ENCODE measurements around the gene TCF7L1. TPM values are rescaled to one million over a fixed set of nuclear protein-coding genes. Genes with fewer than 3 reads are reported as not detected.

Gene TCF7L1
- total RNA-seq, 1 donor from 2014 or later = 6.6 TPM

DNA sequence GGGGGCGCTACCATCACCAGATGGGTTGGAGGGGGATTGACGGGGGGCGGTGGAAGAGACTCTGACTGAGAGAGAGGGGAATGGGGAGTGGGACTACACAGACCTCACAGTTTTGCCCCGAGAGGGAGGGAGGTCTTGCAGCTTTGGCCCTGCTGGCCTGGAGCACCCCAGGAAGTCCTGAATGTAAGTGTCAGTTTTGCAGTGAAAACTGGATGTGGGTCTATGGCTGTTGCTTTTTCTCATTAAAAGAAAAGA, 2.4 kb downstream of the TCF7L1 start:
- peaks cover 8% of the 10 kb centered on the region for H3K9me3 Mint-ChIP-seq (ENCODE audit: unreplicated experiment)
- TF ChIP-seq, protein P1, sequence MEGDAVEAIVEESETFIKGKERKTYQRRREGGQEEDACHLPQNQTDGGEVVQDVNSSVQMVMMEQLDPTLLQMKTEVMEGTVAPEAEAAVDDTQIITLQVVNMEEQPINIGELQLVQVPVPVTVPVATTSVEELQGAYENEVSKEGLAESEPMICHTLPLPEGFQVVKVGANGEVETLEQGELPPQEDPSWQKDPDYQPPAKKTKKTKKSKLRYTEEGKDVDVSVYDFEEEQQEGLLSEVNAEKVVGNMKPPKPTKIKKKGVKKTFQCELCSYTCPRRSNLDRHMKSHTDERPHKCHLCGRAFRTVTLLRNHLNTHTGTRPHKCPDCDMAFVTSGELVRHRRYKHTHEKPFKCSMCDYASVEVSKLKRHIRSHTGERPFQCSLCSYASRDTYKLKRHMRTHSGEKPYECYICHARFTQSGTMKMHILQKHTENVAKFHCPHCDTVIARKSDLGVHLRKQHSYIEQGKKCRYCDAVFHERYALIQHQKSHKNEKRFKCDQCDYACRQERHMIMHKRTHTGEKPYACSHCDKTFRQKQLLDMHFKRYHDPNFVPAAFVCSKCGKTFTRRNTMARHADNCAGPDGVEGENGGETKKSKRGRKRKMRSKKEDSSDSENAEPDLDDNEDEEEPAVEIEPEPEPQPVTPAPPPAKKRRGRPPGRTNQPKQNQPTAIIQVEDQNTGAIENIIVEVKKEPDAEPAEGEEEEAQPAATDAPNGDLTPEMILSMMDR (IDR thresholded peaks at IDR 0.05; ENCODE audit: partially characterized antibody, unreplicated experiment) = no peak
- H3K27ac Mint-ChIP-seq (ENCODE audit: unreplicated experiment) = no peak overlapping the region
- no peaks in the 10 kb centered on the region for H3K36me3 Mint-ChIP-seq (ENCODE audit: unreplicated experiment)
- peak overlapping the region; percentile 70 for H3K4me3 Mint-ChIP-seq (ENCODE audit: unreplicated experiment)
- DNase-seq = no peak
- H3K4me1 Mint-ChIP-seq (ENCODE audit: low read depth, unreplicated experiment) = peaks cover 11% of the 10 kb centered on the region
- H3K27me3 Mint-ChIP-seq (ENCODE audit: unreplicated experiment) = peaks cover 6% of the 10 kb centered on the region

- peaks cover 6% of the 10 kb centered on the region for H3K4me1 Mint-ChIP-seq (ENCODE audit: low read depth, unreplicated experiment)
These were observed 4.0 kb downstream of the TCF7L1 start for GRCh38 chr2:85137156-85137555.

DNA sequence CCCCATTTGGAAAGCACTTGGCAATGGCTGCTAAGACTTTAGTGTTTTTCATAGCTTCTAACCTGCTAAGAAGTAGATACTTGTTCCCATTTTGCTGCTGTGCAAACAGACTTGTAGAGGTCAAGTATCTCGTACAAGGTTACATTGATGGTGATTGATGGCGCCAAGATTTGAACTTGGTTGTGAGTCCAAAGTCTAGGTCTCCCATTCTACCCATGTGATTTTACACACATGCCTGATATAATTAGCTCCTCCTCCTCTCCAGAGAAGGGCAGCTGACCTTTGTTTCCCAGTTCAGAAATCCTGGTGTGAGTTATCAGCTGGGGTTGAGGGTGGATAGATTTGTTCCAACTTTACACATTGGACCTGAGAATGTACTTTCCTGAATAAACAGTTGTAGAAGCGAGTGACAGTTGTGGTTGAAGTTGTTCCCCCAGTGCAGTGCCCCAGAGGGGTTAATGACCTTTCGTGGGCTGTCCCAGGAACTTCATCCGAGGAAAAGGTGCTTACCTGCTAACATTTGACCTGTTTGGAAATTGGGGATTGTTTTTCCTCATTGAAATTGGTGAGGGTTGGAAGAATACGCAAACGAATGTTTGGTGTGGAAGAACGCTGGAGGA, 10.4 kb downstream of the TCF7L1 start:
- Mint-ChIP-seq H3K27me3 (ENCODE audit: unreplicated experiment) (peaks cover 5% of the 10 kb centered on the region), H3K9me3 (ENCODE audit: unreplicated experiment) (peaks cover 4% of the 10 kb centered on the region), H3K4me1 (ENCODE audit: low read depth, unreplicated experiment) (no peaks in the 10 kb centered on the region), H3K4me3 (ENCODE audit: unreplicated experiment) (no peak overlapping the region), H3K36me3 (ENCODE audit: unreplicated experiment) (no peaks in the 10 kb centered on the region), H3K27ac (ENCODE audit: unreplicated experiment) (no peak overlapping the region)
- no peak for DNase-seq
- TF ChIP-seq, protein P1 (IDR thresholded peaks at IDR 0.05; ENCODE audit: partially characterized antibody, unreplicated experiment) = no peak

More at GRCh38 chr2:85137156-85137555, 4.0 kb downstream of the TCF7L1 start:
- Mint-ChIP-seq H3K27ac (ENCODE audit: unreplicated experiment) (no peak overlapping the region), H3K4me3 (ENCODE audit: unreplicated experiment) (no peak overlapping the region), H3K9me3 (ENCODE audit: unreplicated experiment) (peaks cover 8% of the 10 kb centered on the region), H3K36me3 (ENCODE audit: unreplicated experiment) (no peaks in the 10 kb centered on the region), H3K27me3 (ENCODE audit: unreplicated experiment) (peaks cover 6% of the 10 kb centered on the region)
- TF ChIP-seq, protein P1 (IDR thresholded peaks at IDR 0.05; ENCODE audit: partially characterized antibody, unreplicated experiment) = no peak
- no peak for DNase-seq

DNA sequence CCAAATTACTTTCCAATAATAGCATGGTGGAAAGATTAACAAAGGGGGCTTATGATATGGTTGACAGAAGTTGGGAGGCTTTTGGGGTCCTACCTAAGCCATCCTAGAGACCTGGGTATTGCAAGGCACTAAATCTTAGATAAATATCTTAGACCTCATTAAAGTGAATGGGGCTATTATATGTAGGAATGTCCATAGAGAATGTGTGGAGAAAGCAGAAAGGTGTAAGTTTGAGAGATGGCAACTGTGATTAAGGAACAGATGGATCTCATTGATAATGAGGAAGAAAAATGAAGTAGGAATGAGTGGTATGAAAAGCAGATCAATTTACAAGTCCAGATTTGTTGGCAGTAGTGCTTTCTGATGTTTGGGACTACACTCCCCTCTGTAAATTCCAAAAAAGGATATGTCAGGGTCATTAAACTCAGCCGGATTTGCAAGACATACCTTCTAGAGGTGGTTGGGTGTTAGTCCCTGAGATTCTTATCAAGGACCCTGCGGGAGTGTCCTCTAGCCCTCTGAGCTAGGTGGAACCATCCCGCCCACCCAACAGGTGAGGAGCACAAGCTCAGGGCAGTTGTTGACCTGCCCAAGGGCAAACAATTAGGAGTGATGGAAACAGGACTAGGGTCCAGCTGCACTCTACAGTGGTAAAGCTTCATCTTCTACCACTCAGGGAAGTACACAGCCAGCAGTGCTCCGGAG, 12.1 kb downstream of the TCF7L1 start:
- H3K36me3 Mint-ChIP-seq (ENCODE audit: unreplicated experiment) = no peaks in the 10 kb centered on the region
- no peaks in the 10 kb centered on the region for H3K9me3 Mint-ChIP-seq (ENCODE audit: unreplicated experiment)
- TF ChIP-seq, protein P1 (IDR thresholded peaks at IDR 0.05; ENCODE audit: partially characterized antibody, unreplicated experiment) = no peak
- H3K27ac Mint-ChIP-seq (ENCODE audit: unreplicated experiment) = no peak overlapping the region
- H3K4me1 Mint-ChIP-seq (ENCODE audit: low read depth, unreplicated experiment) = no peaks in the 10 kb centered on the region
- DNase-seq = no peak
- no peak overlapping the region for H3K4me3 Mint-ChIP-seq (ENCODE audit: unreplicated experiment)
- no peaks in the 10 kb centered on the region for H3K27me3 Mint-ChIP-seq (ENCODE audit: unreplicated experiment)

DNA sequence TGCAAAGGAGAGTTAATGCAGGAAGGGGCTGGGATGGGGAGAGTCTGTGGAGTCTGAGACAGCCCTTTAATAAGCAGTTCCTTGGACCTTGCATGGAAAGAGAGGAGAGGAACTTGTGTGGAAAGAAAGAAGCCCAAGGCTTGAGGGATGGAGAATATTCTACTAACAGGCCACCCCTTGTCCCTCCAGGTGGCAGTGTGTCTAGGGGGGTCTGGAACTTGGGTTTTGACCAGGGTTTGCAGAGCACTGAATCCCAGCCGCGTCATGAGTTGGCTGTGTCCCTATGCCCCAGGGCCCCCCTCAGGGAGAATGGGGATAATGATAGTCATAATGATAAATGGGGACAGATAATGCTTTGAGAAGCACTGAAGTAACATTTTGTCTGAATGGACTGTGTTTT, 15.0 kb downstream of the TCF7L1 start:
- no peaks in the 10 kb centered on the region for H3K9me3 Mint-ChIP-seq (ENCODE audit: unreplicated experiment)
- H3K36me3 Mint-ChIP-seq (ENCODE audit: unreplicated experiment) = no peaks in the 10 kb centered on the region
- H3K4me3 Mint-ChIP-seq (ENCODE audit: unreplicated experiment) = no peak overlapping the region
- H3K27ac Mint-ChIP-seq (ENCODE audit: unreplicated experiment) = no peak overlapping the region
- TF ChIP-seq, protein P1 (IDR thresholded peaks at IDR 0.05; ENCODE audit: partially characterized antibody, unreplicated experiment) = no peak
- no peak for DNase-seq
- H3K27me3 Mint-ChIP-seq (ENCODE audit: unreplicated experiment) = no peaks in the 10 kb centered on the region
- no peaks in the 10 kb centered on the region for H3K4me1 Mint-ChIP-seq (ENCODE audit: low read depth, unreplicated experiment)

Data from glutamatergic neuron (in vitro differentiated cells).